Heart right ventricle (tissue), 16 donors: ENCODE measurements around the gene TMEM18. TPM values are rescaled to one million over a fixed set of nuclear protein-coding genes. Genes with fewer than 3 reads are reported as not detected.

Experiments used
- ATAC-seq, 8 donors: fragments of 200-7000 bp; cut with Tn5 transposase; one replicate each; pipeline ENCODE4 v1.9.1; 2020; ENCODE audit warnings: mild to moderate bottlenecking in 8 of 8, moderate library complexity in 8 of 8, moderate number of reproducible peaks in 1 of 8
- DNase-seq, 2 donors: peaks; one replicate each; pipeline ENCODE4 v3.0.0-alpha.2; 2020
- H3K27ac ChIP-seq, 10 donors: fragments of 200-600 bp; sonication (generic) in 2 of 10; one replicate each; pipeline versions ENCODE4 v1.5.0 to v1.8.0; 2020 to 2022; ENCODE audit warnings: mild to moderate bottlenecking in 3 of 10
- H3K27me3 ChIP-seq, 7 donors: fragments of 200-600 bp; one replicate each; pipeline ENCODE4 v1.8.0; 2021 to 2022; ENCODE audit warnings: mild to moderate bottlenecking in 2 of 7
- H3K36me3 ChIP-seq, 9 donors: fragments of 200-600 bp; sonication (generic) in 1 of 9; one replicate each; pipeline versions ENCODE4 v1.5.0 to v1.8.0; 2020 to 2022; ENCODE audit warnings: mild to moderate bottlenecking in 2 of 9
- H3K4me1 ChIP-seq, 9 donors: fragments of 200-600 bp; sonication (generic) in 1 of 9; one replicate each; pipeline versions ENCODE4 v1.5.0 to v1.8.0; 2020 to 2022; ENCODE audit warnings: mild to moderate bottlenecking in 4 of 9
- H3K4me3 ChIP-seq, 10 donors: fragments of 200-600 bp; sonication (generic) in 2 of 10; one replicate each; pipeline versions ENCODE4 v1.5.0 to v1.8.0; 2020 to 2022; ENCODE audit warnings: mild to moderate bottlenecking in 7 of 10, moderate library complexity in 2 of 10
- H3K9me3 ChIP-seq, 11 donors: fragments of 200-600 bp in 10 of 11; sonication (generic) in 2 of 11; one replicate each; pipeline versions ENCODE4 v1.5.0 to v1.8.0; 2013 to 2022; ENCODE audit warnings: mild to moderate bottlenecking in 2 of 11, control low read depth in 1 of 11, moderate library complexity in 1 of 11
- CTCF ChIP-seq, 9 donors: fragments of 200-600 bp; sonication (generic) in 2 of 9; IDR thresholded peaks; one replicate each; pipeline versions ENCODE4 v1.5.0 to v1.8.0; 2021 to 2022; ENCODE audit warnings: antibody characterized with exemption in 9 of 9, mild to moderate bottlenecking in 5 of 9, moderate library complexity in 1 of 9
- WGBS, 2 donors: extraction: QIAGEN DNeasy Blood & Tissue Kit; methylation state at CpG; one replicate each; pipeline ENCODE4 v1.1.7; 2013; ENCODE audit warnings: inconsistent platforms in 1 of 2; 5-methylcytosine and 5-hydroxymethylcytosine counted together
- intact Hi-C, 10 donors: fragments of 100-400 bp; cut with DNase I; formaldehyde crosslinking; loops; one replicate each; pipeline versions ENCODE4 v1.11.1 to v1.14.2; 2022
- polyA plus RNA-seq, 2 donors: library from polyadenylated mRNA; stranded (reverse); fragments of 200-250 nt; gene quantifications; one replicate each; pipeline ENCODE4 v1.2.3, GENCODE V29; 2013
- total RNA-seq, 10 donors: library from RNA; stranded (reverse); fragmentation: NEBNext Ultra II Directional in 3 of 10; extraction: Animal tissue kit (Norgen Biotek cat#: 25700) in 3 of 10; gene quantifications; one replicate each; pipeline versions ENCODE4 v1.2.1 to v1.2.4, GENCODE V29; 2021 to 2023
- donor health status: Arrhythmogenic right ventricular cardiomyopathy.
- donor health status: ischemic (EF 13 %, LVEDD 7.1; RV severe dilation, severe dysfunction).
- donor health status: healthy with polysubstance abuse.
- donor health status: DM: no; HTN: yes; CAD: no.
- donor health status: DM: no; HTN: no; CAD: no.
- donor health status: ischemic (EF 25% LVEDD 6.9; RV normal size, moderate dysfunction).
- donor health status: ischemic (EF 25% LVEDD 5.7; RV mildly dilated, moderate dysfunction).
- donor health status: healthy.
- donor health status: DM: yes; HTN: yes; CAD: no.
- donor health status: Ischemic cardiomyopathy.
- donor health status: ischemic (EF 35%, LVEDD 5.7; RV mildly dilated, moderate dysfunction).
- donor health status: nonischemic (EF 11% LVEDD 7.7; RV severe dilation, severe dysfunction).
- donor health status: DM: yes; HTN: yes; CAD: no.
- donor health status: PGD.
- donor health status: ischemic (EF 29% LVEDD 5.4; RV normal size, mild dysfunction).
- donor health status: nonischemic (EF 23%, LVEDD 6.1; RV moderate dilation, normal function).

The TMEM18 gene
- total and polyA plus RNA-seq, 12 donors = 10.1 to 21.9 (median 12.2) TPM

- no peaks in the 10 kb centered on the region for H3K9me3 ChIP-seq
- H3K27me3 ChIP-seq = peaks cover 0 to 47% (median 17%) of the 10 kb centered on the region in 7 donors
- 89 to 92% methylated on average over 21 of the region's 21 CpGs for WGBS, 2 donors
- no peak overlapping the region for H3K27ac ChIP-seq
- no peak overlapping the region for H3K4me3 ChIP-seq
- intact Hi-C loops = no loop called here
- ATAC-seq = no peak
- no peaks in the 10 kb centered on the region for H3K36me3 ChIP-seq
- no peak for DNase-seq
- no peak for TF ChIP-seq CTCF (IDR thresholded peaks at IDR 0.05)
- no peaks in the 10 kb centered on the region for H3K4me1 ChIP-seq
Measured at GRCh38 chr2:720842-721241, 43.6 kb upstream of the TMEM18 start.

DNA sequence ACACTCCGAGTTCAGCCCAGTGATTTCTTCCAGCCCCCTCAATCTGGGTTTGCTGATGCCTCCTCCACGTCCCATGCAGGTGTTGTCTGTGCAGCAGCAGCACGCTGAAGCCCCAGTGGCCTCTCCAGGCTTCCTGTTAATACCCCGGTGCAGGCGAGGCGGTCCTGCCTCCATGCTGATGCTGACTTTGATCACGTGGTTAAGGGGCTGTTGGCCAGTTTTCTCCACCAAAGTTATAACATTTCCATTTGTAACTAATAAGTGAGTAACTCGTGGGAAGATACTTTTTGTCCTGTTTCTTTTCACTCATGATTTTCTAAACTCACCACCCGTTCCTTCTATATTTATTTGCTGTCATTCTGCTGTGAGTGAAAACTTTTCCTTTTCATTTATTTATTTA, 42.5 kb upstream of the TMEM18 start:
- TF ChIP-seq CTCF (IDR thresholded peaks at IDR 0.05) = no peak
- Histone ChIP-seq H3K9me3 (no peaks in the 10 kb centered on the region), H3K36me3 (no peaks in the 10 kb centered on the region), H3K4me1 (no peaks in the 10 kb centered on the region), H3K27ac (no peak overlapping the region), H3K4me3 (no peak overlapping the region), H3K27me3 (peaks cover 0 to 46% (median 24%) of the 10 kb centered on the region in 7 donors)
- intact Hi-C loops = loop anchor here in 8 of 10 donors (5.0 to 10.0 kb wide), 4 partner anchors 225 to 1108 kb away; no protein-coding TSS in a partner anchor
- 62 to 74% methylated on average over 9 of the region's 9 CpGs for WGBS, 2 donors
- ATAC-seq (no peak), DNase-seq (no peak)

- intact Hi-C loops = loop anchor here in 8 of 10 donors (5.0 to 10.0 kb wide), 4 partner anchors 226 to 1108 kb away; no protein-coding TSS in a partner anchor
- Histone ChIP-seq H3K4me1 (no peaks in the 10 kb centered on the region), H3K36me3 (no peaks in the 10 kb centered on the region), H3K9me3 (no peaks in the 10 kb centered on the region), H3K27me3 (peaks cover 0 to 46% (median 19%) of the 10 kb centered on the region in 7 donors), H3K27ac (no peak overlapping the region), H3K4me3 (no peak overlapping the region)
- TF ChIP-seq CTCF (IDR thresholded peaks at IDR 0.05) = no peak
- DNase-seq (no peak), ATAC-seq (no peak)
Measured at GRCh38 chr2:719191-719590, 42.0 kb upstream of the TMEM18 start.

- intact Hi-C loops = loop anchor here in 9 of 10 donors (2.0 to 10.0 kb wide), 5 partner anchors 227 to 1110 kb away; no protein-coding TSS in a partner anchor
- ATAC-seq = no peak
- Histone ChIP-seq H3K27ac (no peak overlapping the region), H3K4me3 (no peak overlapping the region), H3K36me3 (no peaks in the 10 kb centered on the region), H3K4me1 (no peaks in the 10 kb centered on the region), H3K9me3 (no peaks in the 10 kb centered on the region), H3K27me3 (peaks cover 0 to 46% (median 23%) of the 10 kb centered on the region in 7 donors)
- no peak for TF ChIP-seq CTCF (IDR thresholded peaks at IDR 0.05)
- WGBS, 2 donors = 89 to 93% methylated on average over 5 of the region's 5 CpGs
- no peak for DNase-seq
Measured at GRCh38 chr2:717661-718060, 40.5 kb upstream of the TMEM18 start.
